ENCODE results near the gene SZRD1. TPM values are rescaled to one million over a fixed set of nuclear protein-coding genes. Genes with fewer than 3 reads are reported as not detected.

SZRD1 gene
- total and polyA plus RNA-seq, 9 of the 15 experiments (the other 6 are each of a cell fraction or from before 2014, with no cell fraction given): 3.9 to 149 (median 82.5) TPM

- TF ChIP-seq ZNF146 (CRISPR knock-in tag; IDR thresholded peaks at IDR 0.05; ENCODE audit: unreplicated experiment) (peak; percentile 81), BCOR (IDR thresholded peaks at IDR 0.05) (0 out of 2 replicates have a peak, but pooled peaks have one; percentile 22)
Measured at GRCh38 chr1:16434007-16434406, 67.0 kb downstream of the SZRD1 start (continued).

GRCh38 chr1:16434501-16434900, 67.5 kb downstream of the SZRD1 start:
- no peak overlapping the region for H3K9ac ChIP-seq (ENCODE audit: insufficient read depth in 1 of 2, low read depth in 2 of 2, low read length in 2 of 2)
- H3K4me1 ChIP-seq (replicated peaks in 1 of 2; ENCODE audit: control insufficient read depth in 2 of 2, insufficient read depth in 2 of 2, low read length in 2 of 2): peaks cover 9 to 14% of the 10 kb centered on the region in 2 experiments; a peak in 4 of 5 replicates
- no peak for FAIRE-seq
- H3K4me3 ChIP-seq: no peak overlapping the region
- no peaks in the 10 kb centered on the region for H3K79me2 ChIP-seq (ENCODE audit: control insufficient read depth, insufficient read depth, low read length)
- ATAC-seq: no peak
- no peak overlapping the region for H3K4me2 ChIP-seq (ENCODE audit: insufficient read depth, low read length)
- no TSS peak for BruUV-seq (replicated peaks)
- no peaks in the 10 kb centered on the region for H3K36me3 ChIP-seq (ENCODE audit: control insufficient read depth, insufficient read depth, low read length)
- 54% methylated on average over 2 of the region's 2 CpGs for WGBS (ENCODE audit: insufficient coverage, low coverage, missing lambda C conversion rate)
- H3K9me1 ChIP-seq (ENCODE audit: control insufficient read depth, insufficient read depth, low read length): no peaks in the 10 kb centered on the region
- H4K20me1 ChIP-seq (replicated peaks; ENCODE audit: control insufficient read depth, insufficient read depth, low read length): no peaks in the 10 kb centered on the region
- CTCF ChIA-PET (ENCODE audit: low intra/inter-chr PET ratio): no interaction called here
- POLR2A ChIA-PET: interaction anchor here (1.1 kb wide), 1 partner anchor 11 kb away, joined by 4 read pairs; no protein-coding TSS in a partner anchor
- in situ Hi-C loops (cut with MboI) (loop anchor here (25.0 kb wide), 1 partner anchor 428 kb away; no protein-coding TSS in a partner anchor), intact Hi-C loops (cut with micrococcal nuclease) (no loop called here)
- H3K27me3 ChIP-seq (ENCODE audit: control insufficient read depth in 2 of 2, insufficient read depth in 2 of 2, low read length in 2 of 2): no peaks in the 10 kb centered on the region
- no peak overlapping the region for H3K27ac ChIP-seq (ENCODE audit: extremely low read depth, low read depth, low read length)
- H2AFZ ChIP-seq (ENCODE audit: low read depth, low read length): no peak overlapping the region
- DNase-seq (ENCODE audit: extremely low read depth in 1 of 4, low spot score in 3 of 4): no peak
- H3K9me3 ChIP-seq (replicated peaks; ENCODE audit: control insufficient read depth, insufficient read depth, low read depth, low read length): no peaks in the 10 kb centered on the region
- TF ChIP-seq ZNF316 (IDR thresholded peaks at IDR 0.05) (peak; percentile 51; the same call in 1 of the 2 replicates), SOX6 (IDR thresholded peaks at IDR 0.05) (no peak), ZNF740 (CRISPR knock-in tag; IDR thresholded peaks at IDR 0.05) (no peak), ZNF740 (tag; IDR thresholded peaks at IDR 0.05) (no peak), CTCF (IDR thresholded peaks at IDR 0.05 in 2 of 3, conservative IDR thresholded peaks at IDR 0.05 in 1 of 3; ENCODE audit: insufficient read depth in 2 of 3, low read depth in 1 of 3, low read length in 3 of 3) (no peak), SRSF9 (IDR thresholded peaks at IDR 0.05; ENCODE audit: borderline replicate concordance, low read depth, low read length) (no peak), TGIF2 (CRISPR knock-in tag; IDR thresholded peaks at IDR 0.05) (no peak), MYC (IDR thresholded peaks at IDR 0.05; ENCODE audit: low read depth, low read length) (no peak), MYC (CRISPR knock-in tag; IDR thresholded peaks at IDR 0.05; ENCODE audit: borderline replicate concordance, low read depth) (no peak), MXI1 (IDR thresholded peaks at IDR 0.05; ENCODE audit: low read depth, low read length) (no peak), HMG20A (CRISPR knock-in tag; conservative IDR thresholded peaks at IDR 0.05) (no peak), CBX5 (IDR thresholded peaks at IDR 0.05; ENCODE audit: borderline replicate concordance, low read depth) (no peak), ZNF354B (CRISPR knock-in tag; IDR thresholded peaks at IDR 0.05) (no peak), NFIC (IDR thresholded peaks at IDR 0.05) (0 out of 2 replicates have a peak, but pooled peaks have one; percentile 22), ZNF23 (CRISPR knock-in tag; IDR thresholded peaks at IDR 0.05) (no peak), KLF16 (IDR thresholded peaks at IDR 0.05) (no peak), EZH2 (IDR thresholded peaks at IDR 0.05; ENCODE audit: borderline replicate concordance, low read depth, low read length) (no peak), MEF2A (IDR thresholded peaks at IDR 0.05; ENCODE audit: control insufficient read depth, low read depth, low read length) (peak; percentile 89), ADNP (tag; IDR thresholded peaks at IDR 0.05) (no peak), BRD4 (IDR thresholded peaks at IDR 0.05) (no peak), RBM14 (IDR thresholded peaks at IDR 0.05; ENCODE audit: borderline replicate concordance, insufficient read depth, low read depth, low read length) (no peak)
